SK-N-SH (cell line): ENCODE results near the gene CATSPERE. TPM values are rescaled to one million over a fixed set of nuclear protein-coding genes. Genes with fewer than 3 reads are reported as not detected.
"Not testable (repeated sequence)": the region's sequence is repeated elsewhere in the genome, so short reads cannot be mapped to it uniquely, and the experiment has no call there.

Source experiments
- CTCF ChIA-PET: fragments of 300-600, 350-600 bp; formaldehyde crosslinking; extraction: SDS; loops from one replicate; lab custom pipeline; 2021; lab: Yijun Ruan, JAX
- POLR2A ChIA-PET: fragments of 350-600 bp; sonication (Branson Sonifier 250); formaldehyde crosslinking; extraction: SDS; loops from one replicate; lab custom pipeline; 2020; ENCODE audit warnings: antibody characterized with exemption, inconsistent platforms; lab: Yijun Ruan, JAX
- DNase-seq: peaks from one replicate; pipeline ENCODE4 v3.0.0; 2012
- H2AFZ ChIP-seq: fragments of 200-600 bp; sonication (generic); 2 replicates; pipeline ENCODE4 v1.8.1; 2016; ENCODE audit warnings: antibody characterized with exemption, mild to moderate bottlenecking, low read depth
- H3F3A ChIP-seq: fragments of 200-600 bp; sonication (generic); replicated peaks from 2 replicates; pipeline ENCODE3; 2016; ENCODE audit warnings: antibody characterized with exemption, mild to moderate bottlenecking; ENCODE audit not compliant: insufficient read depth
- H3K27ac ChIP-seq, 2 experiments: fragments of 200-500 bp in 1 of 2; fragments of 200-600 bp in 1 of 2; sonication (Bioruptor generic) in 1 of 2; sonication (generic), shearing (Covaris generic) in 1 of 2; 2 replicates each; pipeline versions ENCODE4 v1.5.1 to v1.6.1; 2014 to 2016; ENCODE audit warnings: low read depth in 2 of 2, inconsistent platforms in 1 of 2, low read length in 1 of 2, mild to moderate bottlenecking in 1 of 2, mixed read lengths in 1 of 2
- H3K27me3 ChIP-seq: fragments of 200-600 bp; sonication (generic), shearing (Covaris generic); 2 replicates; pipeline ENCODE4 v1.6.1; 2016; ENCODE audit warnings: mixed run types; ENCODE audit not compliant: insufficient read depth
- H3K36me3 ChIP-seq, 2 experiments: fragments of 200-500 bp in 1 of 2; fragments of 200-600 bp in 1 of 2; sonication (Bioruptor generic) in 1 of 2; sonication (generic) in 1 of 2; replicated peaks in 1 of 2; 2 replicates each; pipeline versions ENCODE3 to v1.5.1; 2014 to 2016; ENCODE audit warnings: low read length in 1 of 2, mild to moderate bottlenecking in 1 of 2; ENCODE audit not compliant: insufficient read depth in 2 of 2, control insufficient read depth in 1 of 2
- H3K4me1 ChIP-seq, 2 experiments: fragments of 200-500 bp in 1 of 2; fragments of 200-600 bp in 1 of 2; sonication (Bioruptor generic) in 1 of 2; sonication (generic), shearing (Covaris generic) in 1 of 2; 2 replicates each; pipeline versions ENCODE4 v1.5.1 to v1.6.1; 2014 to 2016; ENCODE audit warnings: low read depth in 1 of 2, low read length in 1 of 2, mixed run types in 1 of 2; ENCODE audit not compliant: insufficient read depth in 2 of 2, control insufficient read depth in 1 of 2
- H3K4me2 ChIP-seq: fragments of 200-600 bp; sonication (generic), shearing (Covaris generic); 2 replicates; pipeline ENCODE4 v1.6.1; 2017; ENCODE audit warnings: mixed run types
- H3K4me3 ChIP-seq, 2 experiments: fragments of 200-500 bp in 1 of 2; fragments of 200-600 bp in 1 of 2; sonication (Bioruptor generic) in 1 of 2; sonication (generic), shearing (Covaris generic) in 1 of 2; 2 replicates each; pipeline versions ENCODE4 v1.5.1 to v1.8.1; 2014 to 2016; ENCODE audit warnings: low read depth in 2 of 2, inconsistent platforms in 1 of 2, low read length in 1 of 2, mild to moderate bottlenecking in 1 of 2, mixed read lengths in 1 of 2, moderate library complexity in 1 of 2
- H3K79me2 ChIP-seq: fragments of 200-600 bp; sonication (generic); 2 replicates; pipeline ENCODE4 v1.8.1; 2017; ENCODE audit warnings: mild to moderate bottlenecking; ENCODE audit not compliant: insufficient read depth
- H3K9ac ChIP-seq: fragments of 200-600 bp; sonication (generic); 2 replicates; pipeline ENCODE4 v1.6.1; 2017; ENCODE audit warnings: mixed run types
- H3K9me2 ChIP-seq: fragments of 200-600 bp; sonication (generic); 2 replicates; pipeline ENCODE4 v1.6.1; 2017; ENCODE audit warnings: mixed run types
- H3K9me3 ChIP-seq: fragments of 200-600 bp; sonication (generic); 2 replicates; pipeline ENCODE4 v1.6.1; 2017; ENCODE audit warnings: mixed run types, mild to moderate bottlenecking, moderate library complexity
- H4K20me1 ChIP-seq: fragments of 200-600 bp; sonication (generic); 2 replicates; pipeline ENCODE4 v1.6.1; 2017; ENCODE audit warnings: mild to moderate bottlenecking, mixed run types; ENCODE audit not compliant: insufficient read depth
- CHD2 ChIP-seq: fragments of 150-350 bp; IDR thresholded peaks from 2 replicates; pipeline ENCODE4 v1.6.1; 2018; ENCODE audit warnings: low read length; ENCODE audit not compliant: partially characterized antibody
- EP300 ChIP-seq, 2 experiments: IDR thresholded peaks; 2 replicates each; pipeline versions ENCODE4 v1.4.0 to v1.6.1; 2012; ENCODE audit warnings: borderline replicate concordance in 1 of 2, low read depth in 1 of 2, low read length in 1 of 2
- EZH2phosphoT487 ChIP-seq: fragments of 200-600 bp; sonication (generic); IDR thresholded peaks from 2 replicates; pipeline ENCODE4 v1.6.1; 2017; ENCODE audit warnings: low read depth, mixed run types, mild to moderate bottlenecking, antibody characterized with exemption, moderate library complexity, borderline replicate concordance
- FOSL2 ChIP-seq: IDR thresholded peaks from 2 replicates; pipeline ENCODE4 v1.4.0; 2012; ENCODE audit warnings: low read depth, mild to moderate bottlenecking, moderate library complexity, borderline replicate concordance
- FOXJ3 ChIP-seq: sonication (generic); formaldehyde crosslinking; IDR thresholded peaks from 2 replicates; pipeline ENCODE4 v1.5.1; 2020; ENCODE audit warnings: mild to moderate bottlenecking, missing genetic modification reagents
- FOXM1 ChIP-seq: IDR thresholded peaks from 2 replicates; pipeline ENCODE4 v1.4.0; 2012; ENCODE audit warnings: low read depth, mild to moderate bottlenecking
- GABPA ChIP-seq: IDR thresholded peaks from 2 replicates; pipeline ENCODE4 v1.4.0; 2012; ENCODE audit warnings: low read depth, mild to moderate bottlenecking
- GATA2 ChIP-seq: sonication (generic); formaldehyde crosslinking; IDR thresholded peaks from 2 replicates; pipeline ENCODE4 v1.5.0; 2020; ENCODE audit warnings: mild to moderate bottlenecking, missing genetic modification reagents
- IRF3 ChIP-seq: fragments of 150-350 bp; IDR thresholded peaks from 2 replicates; pipeline ENCODE4 v1.6.1; 2016; ENCODE audit warnings: mild to moderate bottlenecking, low read depth, low read length
- MAX ChIP-seq: IDR thresholded peaks from 2 replicates; pipeline ENCODE4 v1.4.0; 2012; ENCODE audit warnings: low read depth
- MXI1 ChIP-seq: IDR thresholded peaks from 2 replicates; pipeline ENCODE4 v1.6.1; 2012; ENCODE audit warnings: mild to moderate bottlenecking, low read depth, low read length, improper control_type of control experiment
- NFIC ChIP-seq: IDR thresholded peaks from 2 replicates; pipeline ENCODE4 v1.4.0; 2012; ENCODE audit warnings: borderline replicate concordance
- PBX3 ChIP-seq: IDR thresholded peaks from 2 replicates; pipeline ENCODE4; 2012
- RCOR1 ChIP-seq: fragments of 150-350 bp; IDR thresholded peaks from 2 replicates; pipeline ENCODE4 v1.6.1; 2017; ENCODE audit warnings: antibody characterized with exemption, low read length
- TCF12 ChIP-seq: IDR thresholded peaks from 2 replicates; pipeline ENCODE4 v1.4.0; 2012
- USF1 ChIP-seq: IDR thresholded peaks from 2 replicates; pipeline ENCODE4 v1.4.0; 2012; ENCODE audit warnings: low read depth, borderline replicate concordance
- YY1 ChIP-seq: IDR thresholded peaks from 2 replicates; pipeline ENCODE4 v1.4.0; 2012; ENCODE audit warnings: low read depth, mild to moderate bottlenecking
- WGBS: methylation state at CpG from one replicate; pipeline ENCODE4 v1.1.6; 2017; ENCODE audit warnings: low lambda C conversion rate; 5-methylcytosine and 5-hydroxymethylcytosine counted together
- polyA plus RNA-seq, 3 experiments: library from polyadenylated mRNA; depleted of rRNA; stranded (reverse); fragments of >200 nt; gene quantifications; 2 replicates each; pipeline ENCODE4 v1.2.3, GENCODE V29; 2012
- TF ChIP-seq, protein P1 (sequence below): IDR thresholded peaks from 2 replicates; pipeline ENCODE4 v1.6.1; 2012; ENCODE audit warnings: mild to moderate bottlenecking, low read depth, low read length, moderate library complexity
- TF ChIP-seq, protein P2 (sequence below): fragments of 150-350 bp; IDR thresholded peaks from 2 replicates; pipeline ENCODE4 v1.6.1; 2017; ENCODE audit warnings: antibody characterized with exemption, low read length, low read depth, borderline replicate concordance

CATSPERE gene
- polyA plus RNA-seq, 1 of the 3 experiments (the other 2 are of a cell fraction) = 0.30 TPM

DNA sequence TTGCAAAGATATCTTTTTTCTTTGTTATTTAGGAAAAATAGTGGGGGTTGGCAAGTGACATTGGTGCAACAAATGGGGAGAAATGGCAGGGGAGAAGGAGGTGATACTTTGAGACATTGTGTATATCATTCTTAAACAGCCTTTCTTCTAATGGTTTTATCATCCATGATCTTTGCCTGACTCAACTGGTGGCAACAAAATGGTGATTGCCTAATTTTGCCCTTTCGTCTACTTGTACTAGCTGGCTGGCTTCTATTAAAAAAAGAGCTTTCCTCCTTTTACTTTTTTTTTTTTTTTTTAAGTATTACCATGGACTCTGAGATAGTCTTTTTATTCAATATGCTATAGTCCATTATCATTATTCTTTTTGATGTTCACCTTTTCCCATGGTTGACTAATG, 219.6 kb downstream of the CATSPERE start:
- Histone ChIP-seq H4K20me1 (no peaks in the 10 kb centered on the region), H3K79me2 (peaks cover 66% of the 10 kb centered on the region), H3K27ac (no peak overlapping the region), H3K36me3 (peaks cover 3 to 4% of the 10 kb centered on the region in 2 experiments), H3K4me2 (no peak overlapping the region), H3K4me1 (peaks cover 0 to under 1% of the 10 kb centered on the region in 2 experiments; a peak in 1 of 4 replicates), H3K9ac (no peak overlapping the region), H3K4me3 (no peak overlapping the region), H2AFZ (no peak overlapping the region), H3K9me3 (no peaks in the 10 kb centered on the region), H3K27me3 (no peaks in the 10 kb centered on the region), H3K9me2 (no peaks in the 10 kb centered on the region), H3F3A (no peaks in the 10 kb centered on the region)
- ChIA-PET POLR2A (no interaction called here), CTCF (no interaction called here)
- WGBS = 90% methylated on average over 1 of the region's 1 CpG
- no peak for DNase-seq
- TF ChIP-seq, protein P1, sequence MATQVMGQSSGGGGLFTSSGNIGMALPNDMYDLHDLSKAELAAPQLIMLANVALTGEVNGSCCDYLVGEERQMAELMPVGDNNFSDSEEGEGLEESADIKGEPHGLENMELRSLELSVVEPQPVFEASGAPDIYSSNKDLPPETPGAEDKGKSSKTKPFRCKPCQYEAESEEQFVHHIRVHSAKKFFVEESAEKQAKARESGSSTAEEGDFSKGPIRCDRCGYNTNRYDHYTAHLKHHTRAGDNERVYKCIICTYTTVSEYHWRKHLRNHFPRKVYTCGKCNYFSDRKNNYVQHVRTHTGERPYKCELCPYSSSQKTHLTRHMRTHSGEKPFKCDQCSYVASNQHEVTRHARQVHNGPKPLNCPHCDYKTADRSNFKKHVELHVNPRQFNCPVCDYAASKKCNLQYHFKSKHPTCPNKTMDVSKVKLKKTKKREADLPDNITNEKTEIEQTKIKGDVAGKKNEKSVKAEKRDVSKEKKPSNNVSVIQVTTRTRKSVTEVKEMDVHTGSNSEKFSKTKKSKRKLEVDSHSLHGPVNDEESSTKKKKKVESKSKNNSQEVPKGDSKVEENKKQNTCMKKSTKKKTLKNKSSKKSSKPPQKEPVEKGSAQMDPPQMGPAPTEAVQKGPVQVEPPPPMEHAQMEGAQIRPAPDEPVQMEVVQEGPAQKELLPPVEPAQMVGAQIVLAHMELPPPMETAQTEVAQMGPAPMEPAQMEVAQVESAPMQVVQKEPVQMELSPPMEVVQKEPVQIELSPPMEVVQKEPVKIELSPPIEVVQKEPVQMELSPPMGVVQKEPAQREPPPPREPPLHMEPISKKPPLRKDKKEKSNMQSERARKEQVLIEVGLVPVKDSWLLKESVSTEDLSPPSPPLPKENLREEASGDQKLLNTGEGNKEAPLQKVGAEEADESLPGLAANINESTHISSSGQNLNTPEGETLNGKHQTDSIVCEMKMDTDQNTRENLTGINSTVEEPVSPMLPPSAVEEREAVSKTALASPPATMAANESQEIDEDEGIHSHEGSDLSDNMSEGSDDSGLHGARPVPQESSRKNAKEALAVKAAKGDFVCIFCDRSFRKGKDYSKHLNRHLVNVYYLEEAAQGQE = no peak
- TF ChIP-seq CHD2 = no peak
- no peak for TF ChIP-seq TCF12
- TF ChIP-seq FOXM1 = no peak
- TF ChIP-seq RCOR1 = no peak
- no peak for TF ChIP-seq EP300 (IDR thresholded peaks at IDR 0.05; ENCODE audit: borderline replicate concordance in 1 of 2, low read depth in 1 of 2, low read length in 1 of 2)
- TF ChIP-seq, protein P2, sequence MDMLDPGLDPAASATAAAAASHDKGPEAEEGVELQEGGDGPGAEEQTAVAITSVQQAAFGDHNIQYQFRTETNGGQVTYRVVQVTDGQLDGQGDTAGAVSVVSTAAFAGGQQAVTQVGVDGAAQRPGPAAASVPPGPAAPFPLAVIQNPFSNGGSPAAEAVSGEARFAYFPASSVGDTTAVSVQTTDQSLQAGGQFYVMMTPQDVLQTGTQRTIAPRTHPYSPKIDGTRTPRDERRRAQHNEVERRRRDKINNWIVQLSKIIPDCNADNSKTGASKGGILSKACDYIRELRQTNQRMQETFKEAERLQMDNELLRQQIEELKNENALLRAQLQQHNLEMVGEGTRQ = no peak
- TF ChIP-seq NFIC = no peak
- TF ChIP-seq IRF3 = no peak
- TF ChIP-seq USF1 = no peak
- no peak for TF ChIP-seq GATA2
- TF ChIP-seq YY1 = no peak
- TF ChIP-seq FOSL2 = no peak
- no peak for TF ChIP-seq FOXJ3 (CRISPR knock-in tag)
- no peak for TF ChIP-seq EZH2phosphoT487
- TF ChIP-seq PBX3 = no peak
- TF ChIP-seq MXI1 = no peak
- no peak for TF ChIP-seq GABPA
- TF ChIP-seq MAX = no peak

DNA sequence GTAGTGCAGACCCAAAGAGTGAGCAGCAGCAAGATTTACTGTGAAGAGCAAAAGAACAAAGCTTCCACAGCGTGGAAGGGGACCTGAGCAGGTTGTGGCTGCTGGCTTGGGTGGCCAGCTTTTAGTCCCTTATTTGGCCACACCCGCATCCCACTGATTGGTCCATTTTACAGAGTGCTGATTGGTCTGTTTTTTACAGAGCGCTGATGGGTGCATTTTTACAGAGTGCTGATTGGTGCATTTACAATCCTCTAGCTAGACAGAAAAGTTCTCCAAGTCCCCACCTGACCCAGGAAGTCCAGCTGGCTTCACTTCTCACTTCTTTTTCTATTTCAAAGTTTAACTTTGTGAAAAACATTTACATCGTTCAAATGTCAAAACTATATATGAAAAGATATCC, 221.0 kb downstream of the CATSPERE start:
- H3K9ac ChIP-seq, H3K9me2 ChIP-seq, POLR2A ChIA-PET, CTCF ChIA-PET, H3F3A ChIP-seq, H2AFZ ChIP-seq, DNase-seq, H3K27me3 ChIP-seq, H3K4me2 ChIP-seq, H3K4me3 ChIP-seq, H4K20me1 ChIP-seq, H3K27ac ChIP-seq, H3K9me3 ChIP-seq, H3K4me1 ChIP-seq, H3K36me3 ChIP-seq: not testable (repeated sequence)
- 96% methylated on average over 4 of the region's 4 CpGs for WGBS
- peaks cover 57% of the 10 kb centered on the region for H3K79me2 ChIP-seq
